LNCAP (cell line): ENCODE results near the gene STKLD1.

Source experiments
- CTCF ChIP-seq: fragments of 450-650 bp; IDR thresholded peaks from 2 replicates; pipeline ENCODE4 v1.5.1; 2017; ENCODE audit warnings: mild to moderate bottlenecking

STKLD1 gene

GRCh38 chr9:133453651-133454050 lies 77.5 kb downstream of the STKLD1 start:
- no peak for TF ChIP-seq CTCF

GRCh38 chr9:133454325-133454724 lies 78.2 kb downstream of the STKLD1 start:
- TF ChIP-seq CTCF: no peak

- TF ChIP-seq CTCF: no peak
Observed at GRCh38 chr9:133454943-133455673, 78.9 kb downstream of the STKLD1 start.
